ENCODE results near the gene ADAP1.
"Not testable (repeated sequence)": the region's sequence is repeated elsewhere in the genome, so short reads cannot be mapped to it uniquely, and the experiment has no call there.

Gene ADAP1

GRCh38 chr7:960269-960871, 5.9 kb upstream of the ADAP1 start:
- Histone ChIP-seq H2AFZ (ENCODE audit: low read depth, low read length) (no peak overlapping the region), H3K9ac (ENCODE audit: low read depth, low read length) (no peak overlapping the region), H3K4me1 (ENCODE audit: insufficient read depth, low read length) (no peaks in the 10 kb centered on the region), H3K4me2 (ENCODE audit: insufficient read depth, low read length) (no peak overlapping the region), H3K9me3 (ENCODE audit: insufficient read depth, low read length, severe bottlenecking) (no peaks in the 10 kb centered on the region), H3K79me2 (ENCODE audit: insufficient read depth, low read length) (no peaks in the 10 kb centered on the region), H3K4me3 (ENCODE audit: low read depth in 1 of 2, low read length in 2 of 2) (no peak overlapping the region), H4K20me1 (ENCODE audit: insufficient read depth, low read length) (no peaks in the 10 kb centered on the region), H3K27ac (ENCODE audit: low read length) (no peak overlapping the region), H3K36me3 (ENCODE audit: insufficient read depth, low read length) (no peaks in the 10 kb centered on the region), H3K27me3 (ENCODE audit: insufficient read depth, low read length, poor library complexity) (no peaks in the 10 kb centered on the region)
- TF ChIP-seq CTCF (IDR thresholded peaks at IDR 0.05; ENCODE audit: borderline replicate concordance, extremely low read depth, low read length, poor library complexity, severe bottlenecking) (no peak), EZH2 (IDR thresholded peaks at IDR 0.05; ENCODE audit: borderline replicate concordance, low read depth, low read length, severe bottlenecking) (no peak)
- no peak for ATAC-seq (ENCODE audit: insufficient read depth, low read depth)
- DNase-seq = no peak

GRCh38 chr7:959740-960139, 5.3 kb upstream of the ADAP1 start:
- H3K4me3 ChIP-seq (ENCODE audit: low read depth in 1 of 2, low read length in 2 of 2); ATAC-seq (ENCODE audit: insufficient read depth, low read depth); H3K79me2 ChIP-seq (ENCODE audit: insufficient read depth, low read length); H4K20me1 ChIP-seq (ENCODE audit: insufficient read depth, low read length); H3K4me2 ChIP-seq (ENCODE audit: insufficient read depth, low read length); DNase-seq; H3K36me3 ChIP-seq (ENCODE audit: insufficient read depth, low read length); H2AFZ ChIP-seq (ENCODE audit: low read depth, low read length); H3K9me3 ChIP-seq (ENCODE audit: insufficient read depth, low read length, severe bottlenecking); H3K9ac ChIP-seq (ENCODE audit: low read depth, low read length); H3K4me1 ChIP-seq (ENCODE audit: insufficient read depth, low read length); H3K27me3 ChIP-seq (ENCODE audit: insufficient read depth, low read length, poor library complexity); H3K27ac ChIP-seq (ENCODE audit: low read length): not testable (repeated sequence)

GRCh38 chr7:959271-959670, 4.8 kb upstream of the ADAP1 start:
- Histone ChIP-seq H3K27me3 (ENCODE audit: insufficient read depth, low read length, poor library complexity) (no peaks in the 10 kb centered on the region), H3K4me2 (ENCODE audit: insufficient read depth, low read length) (no peak overlapping the region), H4K20me1 (ENCODE audit: insufficient read depth, low read length) (no peaks in the 10 kb centered on the region), H3K36me3 (ENCODE audit: insufficient read depth, low read length) (no peaks in the 10 kb centered on the region), H3K9me3 (ENCODE audit: insufficient read depth, low read length, severe bottlenecking) (no peaks in the 10 kb centered on the region), H3K79me2 (ENCODE audit: insufficient read depth, low read length) (no peaks in the 10 kb centered on the region), H3K4me1 (ENCODE audit: insufficient read depth, low read length) (no peaks in the 10 kb centered on the region), H2AFZ (ENCODE audit: low read depth, low read length) (no peak overlapping the region), H3K27ac (ENCODE audit: low read length) (no peak overlapping the region), H3K9ac (ENCODE audit: low read depth, low read length) (no peak overlapping the region), H3K4me3 (ENCODE audit: low read depth in 1 of 2, low read length in 2 of 2) (no peak overlapping the region)
- ATAC-seq (ENCODE audit: insufficient read depth, low read depth) (no peak), DNase-seq (no peak)
- no peak for TF ChIP-seq EZH2 (IDR thresholded peaks at IDR 0.05; ENCODE audit: borderline replicate concordance, low read depth, low read length, severe bottlenecking)
- TF ChIP-seq CTCF (IDR thresholded peaks at IDR 0.05; ENCODE audit: borderline replicate concordance, extremely low read depth, low read length, poor library complexity, severe bottlenecking) = no peak

- H3K9me3 ChIP-seq (ENCODE audit: insufficient read depth, low read length, severe bottlenecking) = no peaks in the 10 kb centered on the region
- no peak overlapping the region for H3K9ac ChIP-seq (ENCODE audit: low read depth, low read length)
- no peak overlapping the region for H2AFZ ChIP-seq (ENCODE audit: low read depth, low read length)
- H3K36me3 ChIP-seq (ENCODE audit: insufficient read depth, low read length) = no peaks in the 10 kb centered on the region
- no peak overlapping the region for H3K27ac ChIP-seq (ENCODE audit: low read length)
- DNase-seq (no peak), ATAC-seq (ENCODE audit: insufficient read depth, low read depth) (no peak)
- no peak overlapping the region for H3K4me2 ChIP-seq (ENCODE audit: insufficient read depth, low read length)
- H4K20me1 ChIP-seq (ENCODE audit: insufficient read depth, low read length) = no peaks in the 10 kb centered on the region
- TF ChIP-seq CTCF (IDR thresholded peaks at IDR 0.05; ENCODE audit: borderline replicate concordance, extremely low read depth, low read length, poor library complexity, severe bottlenecking) (no peak), EZH2 (IDR thresholded peaks at IDR 0.05; ENCODE audit: borderline replicate concordance, low read depth, low read length, severe bottlenecking) (no peak)
- no peaks in the 10 kb centered on the region for H3K79me2 ChIP-seq (ENCODE audit: insufficient read depth, low read length)
- H3K27me3 ChIP-seq (ENCODE audit: insufficient read depth, low read length, poor library complexity) = no peaks in the 10 kb centered on the region
- H3K4me3 ChIP-seq (ENCODE audit: low read depth in 1 of 2, low read length in 2 of 2) = no peak overlapping the region
- H3K4me1 ChIP-seq (ENCODE audit: insufficient read depth, low read length) = no peaks in the 10 kb centered on the region
Observed at GRCh38 chr7:958221-959200, 4.0 kb upstream of the ADAP1 start.

Data from DND-41 (cell line).